Right forelimb (tissue), 1 donor: ENCODE results near the gene VIT.

Source experiments
- DNase-seq: peaks from one replicate; pipeline ENCODE4 v3.0.0-alpha.2; 2018

Gene VIT

DNA sequence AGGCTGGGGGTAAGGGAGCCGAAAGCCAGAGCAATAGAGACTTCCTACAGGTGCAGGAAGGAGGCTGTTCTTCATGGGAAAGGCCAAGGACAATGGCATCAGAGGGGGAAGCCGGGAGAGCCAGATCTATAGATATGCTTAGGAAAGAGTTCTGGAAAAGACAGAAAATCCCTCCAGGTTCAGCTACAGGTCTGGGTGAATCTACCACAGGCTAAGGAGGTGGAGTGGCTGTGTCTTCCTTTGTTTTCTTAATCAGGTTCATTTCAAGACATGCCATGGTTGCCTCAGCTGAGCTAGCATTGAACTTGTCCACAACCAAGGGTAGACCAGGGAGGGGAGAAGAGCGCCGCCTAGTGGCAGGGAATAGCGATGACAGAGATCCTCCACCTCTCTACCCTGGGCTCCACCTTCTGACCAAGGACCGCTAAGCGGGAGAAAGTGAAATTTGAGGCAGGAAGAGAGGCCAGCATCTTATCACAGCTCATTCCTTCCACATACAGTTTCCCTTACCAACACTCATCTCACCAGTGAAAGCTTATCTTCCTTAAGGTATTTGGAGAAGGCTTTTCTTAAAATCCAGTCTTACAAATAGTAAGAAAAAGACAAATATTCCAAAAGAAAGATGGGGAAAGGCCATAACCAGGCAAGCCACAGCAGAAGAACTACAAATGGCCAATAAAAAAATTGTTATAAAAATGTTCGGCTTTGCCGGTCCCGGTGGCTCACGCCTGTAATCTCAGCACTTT, 74.2 kb downstream of the VIT start:
- no peak for DNase-seq

DNA sequence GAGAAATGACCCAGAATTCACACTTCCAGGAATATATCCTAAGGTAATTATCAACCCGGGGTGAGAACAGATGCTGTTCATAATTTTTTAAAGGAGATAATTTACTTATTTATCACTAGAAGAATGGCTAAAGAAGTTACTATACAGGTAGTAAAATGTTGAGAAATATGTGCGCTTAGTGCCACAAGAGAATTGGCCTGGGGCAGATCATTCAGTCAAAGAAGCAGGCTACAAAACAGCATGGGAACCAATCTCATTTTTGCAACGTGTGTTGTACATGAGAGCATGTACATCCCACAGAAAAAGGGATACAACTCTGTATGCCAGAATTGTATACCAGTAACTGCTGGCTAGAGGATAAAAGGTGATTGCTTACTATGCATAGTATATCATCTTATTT, 75.2 kb downstream of the VIT start:
- DNase-seq = no peak

DNA sequence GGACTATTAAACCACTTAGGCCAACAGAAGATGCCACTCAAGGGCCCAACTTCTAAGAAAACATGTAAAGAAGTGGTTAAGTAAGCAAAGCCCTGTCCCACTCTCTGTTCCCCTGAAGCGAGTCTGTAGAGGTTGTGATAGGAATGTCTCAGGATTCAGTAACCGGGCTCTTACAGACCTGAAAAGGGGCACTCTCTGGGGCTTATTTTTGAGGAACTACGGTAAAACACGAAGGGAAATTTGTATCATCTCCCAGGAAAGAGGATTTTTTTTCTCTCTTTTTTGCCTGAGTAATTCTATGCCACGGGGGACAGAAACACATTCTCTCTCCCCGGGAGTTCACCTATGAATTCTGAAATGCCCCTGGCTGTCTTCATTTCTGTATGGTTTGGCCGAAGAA, 77.4 kb downstream of the VIT start:
- no peak for DNase-seq

DNA sequence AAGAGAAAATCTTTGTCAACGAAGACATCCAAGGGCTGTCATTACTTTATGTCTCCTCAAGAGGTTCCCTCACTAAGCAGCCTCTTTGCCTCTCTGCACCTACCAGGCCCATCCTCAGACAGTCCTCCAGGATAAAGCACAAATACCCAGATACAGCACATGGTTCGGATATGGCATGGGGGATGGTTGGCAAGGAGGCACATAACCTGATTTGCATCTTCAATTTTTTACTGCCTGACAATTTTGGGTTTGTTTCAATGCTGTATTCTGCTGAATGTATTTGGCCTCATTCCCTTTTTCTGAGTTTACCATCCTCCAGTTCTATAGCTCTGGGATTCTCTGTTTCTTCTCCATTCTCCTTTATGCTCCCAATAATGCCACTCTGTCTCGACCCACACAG, 78.8 kb downstream of the VIT start:
- no peak for DNase-seq

DNA sequence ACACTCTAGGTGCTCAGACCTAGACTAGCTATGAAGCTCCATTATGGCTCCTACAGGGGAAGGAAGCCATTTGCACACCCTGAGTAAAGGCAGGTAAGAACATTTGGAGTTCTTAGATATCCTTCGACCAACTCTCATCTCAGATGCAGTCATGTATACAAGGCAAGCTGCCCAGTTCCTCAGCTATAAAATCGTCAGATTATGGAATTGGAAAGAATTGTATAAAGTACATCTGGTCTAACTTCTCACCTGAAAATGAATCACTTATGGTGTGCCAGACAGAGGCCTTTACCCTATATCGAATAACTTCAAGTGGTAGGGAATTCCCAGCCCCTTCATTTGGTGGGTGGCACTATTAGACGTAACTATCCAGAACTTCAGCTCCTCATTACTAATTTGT, 79.3 kb downstream of the VIT start:
- DNase-seq = no peak

DNA sequence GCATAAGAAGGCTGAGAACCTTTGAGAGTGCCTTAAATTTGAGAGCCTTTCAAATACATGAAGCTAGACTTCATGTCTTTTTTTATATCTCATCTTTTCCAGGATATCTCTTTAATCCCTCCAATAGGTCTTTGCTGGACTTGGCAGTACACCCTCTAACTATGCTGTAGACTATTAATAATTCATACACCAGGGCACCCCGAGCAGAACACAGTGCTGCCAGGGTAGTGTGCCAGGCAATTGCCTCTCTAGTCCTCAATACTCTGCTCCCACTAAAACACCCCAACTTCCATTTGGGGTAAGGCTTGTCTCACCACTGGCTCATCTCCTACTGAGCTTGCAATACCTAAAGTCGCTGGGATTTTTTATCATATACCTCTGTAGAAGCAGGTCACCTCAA, 80.8 kb downstream of the VIT start:
- DNase-seq = no peak

DNA sequence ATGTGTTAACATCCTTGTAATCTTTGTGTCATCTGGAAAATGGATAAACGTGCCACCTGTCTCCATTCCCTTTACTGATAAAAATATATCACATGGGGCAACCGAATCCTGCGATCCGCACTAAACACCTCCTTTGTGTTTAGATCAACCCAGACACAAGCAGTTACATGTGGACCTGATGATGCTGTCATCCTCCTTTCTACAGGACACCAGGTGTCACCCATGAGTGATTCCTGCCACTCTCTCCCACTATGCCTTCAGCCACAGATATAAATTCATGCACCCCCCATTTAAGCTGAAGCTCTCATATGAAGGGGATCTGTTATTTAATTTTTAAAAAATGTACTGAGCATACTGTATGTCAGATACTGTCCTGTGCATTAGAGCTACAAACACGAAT, 81.3 kb downstream of the VIT start:
- no peak for DNase-seq

DNA sequence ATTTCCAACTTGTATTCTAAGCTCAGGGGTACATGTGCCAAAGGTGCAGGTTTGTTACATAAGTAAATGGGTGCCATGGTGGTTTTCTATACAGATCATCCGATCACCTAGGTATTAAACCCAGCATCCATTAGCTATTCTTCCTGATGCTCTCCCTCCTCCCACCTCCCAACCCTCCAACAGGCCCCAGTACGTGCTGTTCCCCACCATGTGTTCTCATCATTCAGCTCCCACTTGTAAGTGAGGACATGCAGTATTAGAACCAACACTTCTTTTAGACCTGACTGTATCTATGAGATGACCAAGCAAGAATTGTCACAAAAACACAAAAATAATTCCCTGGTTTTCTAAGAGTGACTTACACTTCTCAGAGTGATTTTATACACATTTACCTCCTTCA, 83.0 kb downstream of the VIT start:
- no peak for DNase-seq

DNA sequence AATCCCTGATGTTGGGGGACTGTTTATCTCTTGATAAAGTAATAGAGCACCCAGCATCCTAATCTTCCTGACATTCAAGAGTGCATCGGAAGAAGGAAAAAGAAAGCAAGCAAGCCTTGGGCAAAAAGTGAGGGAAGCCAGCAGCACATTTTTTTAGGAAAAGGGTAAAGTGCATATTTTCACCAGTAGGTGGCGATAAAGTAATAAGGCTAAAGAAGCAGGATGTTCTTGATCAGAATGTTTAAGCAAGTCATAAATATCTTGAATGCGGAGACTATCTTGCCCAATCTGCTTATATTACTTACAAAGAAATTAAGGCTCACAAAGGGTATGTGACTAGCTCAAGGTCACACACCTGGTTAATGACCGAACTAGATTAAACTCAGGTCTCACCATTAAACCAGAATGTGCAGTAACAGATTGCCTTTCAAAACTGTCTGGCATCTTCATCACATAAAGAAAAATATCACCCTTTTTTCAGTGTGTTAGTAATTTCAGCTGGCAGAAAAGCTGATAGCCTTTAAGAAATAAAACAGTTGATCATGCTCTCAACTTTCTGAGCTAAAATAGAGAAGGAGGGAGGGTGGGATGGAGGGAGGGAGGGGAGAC, 83.8 kb downstream of the VIT start:
- DNase-seq = no peak

DNA sequence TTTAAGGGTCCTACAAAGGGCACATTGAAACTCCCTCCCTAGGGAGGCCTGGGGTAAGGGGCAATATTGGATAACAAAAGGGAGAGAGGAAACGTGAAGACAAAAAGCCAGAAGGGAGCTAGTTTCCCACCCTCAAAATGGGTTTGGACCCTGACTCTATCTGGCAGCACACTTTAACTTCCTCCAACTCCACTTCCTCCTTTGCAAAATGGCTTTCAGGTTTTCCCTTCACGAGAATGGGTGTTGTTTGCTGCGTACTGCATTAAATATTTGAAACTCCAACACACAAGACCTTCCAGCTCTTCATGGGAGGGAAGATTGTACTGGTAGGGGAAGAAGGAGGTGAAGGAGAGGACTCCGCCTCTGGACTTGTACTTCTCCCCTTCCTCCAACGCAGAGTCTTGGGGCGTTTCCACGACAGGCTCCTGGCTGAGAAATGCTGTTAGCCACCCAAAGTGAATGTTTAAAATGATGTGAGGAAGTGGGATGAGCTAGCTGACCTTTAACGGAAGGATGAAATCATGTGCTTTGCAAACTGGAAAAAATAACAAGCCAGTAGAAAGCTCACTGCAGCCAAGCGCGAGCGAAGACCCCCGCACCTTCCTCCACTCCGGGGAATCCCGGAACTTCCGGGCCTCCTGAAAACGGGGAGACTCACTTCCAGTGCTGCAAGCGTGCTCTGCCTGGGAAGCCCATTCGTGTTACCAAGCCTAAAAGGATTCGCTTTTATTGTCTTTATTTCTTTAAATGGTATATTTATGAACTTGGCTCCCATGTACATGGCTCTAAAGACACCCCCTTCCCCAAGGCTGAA, 85.6 kb downstream of the VIT start:
- DNase-seq = peak; percentile 68

DNA sequence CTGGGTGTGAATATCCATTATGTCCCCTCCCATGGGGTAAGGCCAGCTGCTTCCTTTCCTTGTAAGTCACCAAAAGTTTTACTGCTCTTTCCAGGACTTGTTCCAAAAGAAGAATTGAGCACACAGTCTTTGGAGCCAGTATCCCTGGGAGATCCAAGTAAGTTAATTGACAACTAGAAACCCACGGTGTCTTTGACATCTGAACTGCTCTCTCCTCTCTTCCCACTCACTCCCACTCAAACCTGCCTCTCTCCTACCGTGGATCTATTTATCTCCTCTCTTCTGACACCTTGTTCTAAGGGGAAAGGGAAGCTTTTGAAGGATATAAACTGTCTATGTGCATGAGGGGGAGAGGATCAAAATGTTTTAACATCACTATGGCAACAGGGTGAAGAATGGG, 86.7 kb downstream of the VIT start:
- DNase-seq = no peak

DNA sequence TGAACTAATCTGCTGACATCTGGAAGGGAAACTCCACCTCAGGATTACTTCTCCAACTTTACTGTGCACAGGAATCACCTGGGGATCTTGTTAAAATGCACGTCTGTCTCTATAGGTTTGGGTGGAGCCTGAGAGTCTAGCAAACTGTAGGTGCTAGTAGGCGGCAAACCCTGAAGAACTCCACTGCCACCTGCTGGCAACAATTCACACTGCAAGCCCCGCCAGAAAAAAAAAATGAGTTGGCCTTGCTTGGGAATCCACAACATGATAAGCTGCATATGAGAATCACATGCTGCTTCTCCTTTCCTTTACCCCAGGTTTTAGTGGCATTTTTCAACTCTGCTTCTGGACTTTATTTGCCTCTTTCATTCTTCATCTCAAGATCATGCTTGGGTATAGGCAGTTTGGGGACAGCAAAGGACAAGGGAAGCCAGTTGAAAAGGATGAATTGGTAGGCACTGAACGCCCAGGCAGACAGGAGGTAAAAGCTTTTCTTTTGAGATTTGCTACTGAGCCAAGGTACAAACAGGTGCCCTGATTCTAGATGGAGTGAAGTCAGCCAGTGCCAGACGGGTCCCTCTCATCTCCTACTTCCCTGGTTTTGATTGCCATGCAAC, 88.8 kb downstream of the VIT start:
- peak; percentile 72 for DNase-seq

DNA sequence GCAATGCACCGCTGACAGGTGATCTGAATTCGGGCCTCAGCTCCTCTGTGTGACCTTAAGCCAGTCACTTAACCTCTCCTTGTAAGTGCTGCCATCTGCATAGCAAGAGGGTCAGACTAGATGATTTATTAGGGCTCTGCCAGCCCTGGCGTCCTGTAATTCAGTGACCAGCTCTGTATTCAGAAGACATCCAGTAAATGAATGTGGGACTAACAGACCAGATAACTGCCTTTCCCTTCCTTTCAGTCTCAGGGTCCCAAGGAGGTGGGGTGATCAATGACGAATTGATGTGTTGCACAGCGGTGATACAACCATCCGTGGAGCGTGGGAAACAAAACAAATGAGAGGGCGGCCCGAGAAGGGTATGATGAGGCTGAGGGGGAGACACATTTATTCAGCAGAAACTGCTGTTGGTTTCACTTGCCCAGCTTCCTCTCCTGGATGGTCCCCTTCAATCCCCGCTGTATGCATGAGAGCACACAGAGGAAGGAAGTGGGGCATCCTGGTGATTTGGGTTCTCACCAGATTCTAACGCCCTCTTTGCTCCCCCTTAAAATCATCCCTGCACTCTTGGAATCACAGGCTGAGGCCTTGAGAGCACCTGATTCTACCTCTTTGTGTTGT, 92.8 kb downstream of the VIT start:
- no peak for DNase-seq

DNA sequence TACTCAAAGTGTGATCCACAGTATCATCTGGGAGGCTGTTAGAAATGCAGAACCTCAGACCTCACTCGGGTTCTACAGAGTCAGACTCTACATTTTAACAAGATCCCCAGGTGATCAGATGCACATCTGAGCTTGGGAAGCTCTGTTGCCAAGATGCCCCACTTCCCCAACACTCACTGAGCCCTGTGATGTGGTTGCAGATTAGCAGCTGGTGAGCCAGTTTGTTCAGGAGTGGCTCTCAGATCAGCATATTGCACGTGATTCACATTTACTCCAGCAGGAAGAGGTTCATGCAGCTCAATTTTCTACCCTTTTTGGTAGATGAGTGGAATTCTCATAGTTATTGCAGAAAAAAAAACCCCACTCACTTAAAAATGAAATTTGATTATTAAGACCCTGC, 96.4 kb downstream of the VIT start:
- DNase-seq = no peak

DNA sequence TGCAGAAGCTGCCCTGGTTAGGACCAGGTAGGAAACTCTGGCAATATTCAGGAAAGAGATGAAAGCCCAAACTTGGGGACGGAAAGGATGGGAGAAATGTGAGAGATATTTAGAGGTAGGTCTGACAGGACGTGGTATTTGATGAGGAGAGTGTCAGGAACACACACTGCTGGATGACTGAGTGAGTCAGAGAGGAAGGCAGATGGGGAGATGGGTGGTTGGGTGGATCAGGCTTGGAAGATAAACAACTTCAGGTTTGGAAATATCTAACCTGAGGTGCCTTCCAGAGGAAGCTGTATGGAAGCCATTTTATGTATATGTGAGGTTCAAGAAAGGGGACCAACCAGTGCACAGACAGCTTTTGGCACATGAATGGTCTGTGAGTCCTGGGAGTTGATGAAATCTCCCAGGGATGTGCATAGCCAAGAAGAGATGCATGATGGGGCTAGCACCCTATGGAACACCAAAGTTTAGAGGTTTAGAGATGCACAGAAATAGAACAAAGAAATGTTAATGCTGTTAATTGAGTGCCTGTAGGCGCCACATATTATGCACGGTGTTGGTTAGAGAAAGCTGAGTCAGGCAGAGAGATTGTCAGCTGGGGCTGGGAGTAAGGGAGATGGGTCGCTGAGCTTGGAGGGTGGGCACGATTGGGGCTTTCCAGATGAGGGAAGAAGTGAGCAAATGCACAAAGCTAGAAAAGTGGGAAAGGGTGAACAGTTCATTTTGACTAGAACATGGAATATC, 101.0 kb downstream of the VIT start:
- no peak for DNase-seq

DNA sequence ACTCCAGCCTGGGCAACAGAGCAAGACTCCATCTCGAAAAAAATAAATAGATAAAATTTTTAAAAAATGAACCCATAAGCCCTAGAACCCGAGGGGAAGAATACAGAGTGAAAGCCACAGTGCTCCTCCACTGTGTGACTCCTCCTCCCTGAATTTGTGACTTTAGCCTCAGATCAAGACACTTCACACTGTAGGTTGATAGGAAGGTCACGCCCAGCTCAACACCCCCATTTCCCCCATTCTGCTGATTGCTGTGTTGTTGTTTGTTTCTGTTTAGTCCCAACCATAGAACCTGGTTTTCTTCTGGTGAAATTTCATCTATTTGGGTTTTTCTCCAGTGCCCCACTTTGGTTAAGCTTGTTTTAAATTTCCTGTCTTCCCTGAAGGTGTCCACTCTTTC, 102.2 kb downstream of the VIT start:
- no peak for DNase-seq

DNA sequence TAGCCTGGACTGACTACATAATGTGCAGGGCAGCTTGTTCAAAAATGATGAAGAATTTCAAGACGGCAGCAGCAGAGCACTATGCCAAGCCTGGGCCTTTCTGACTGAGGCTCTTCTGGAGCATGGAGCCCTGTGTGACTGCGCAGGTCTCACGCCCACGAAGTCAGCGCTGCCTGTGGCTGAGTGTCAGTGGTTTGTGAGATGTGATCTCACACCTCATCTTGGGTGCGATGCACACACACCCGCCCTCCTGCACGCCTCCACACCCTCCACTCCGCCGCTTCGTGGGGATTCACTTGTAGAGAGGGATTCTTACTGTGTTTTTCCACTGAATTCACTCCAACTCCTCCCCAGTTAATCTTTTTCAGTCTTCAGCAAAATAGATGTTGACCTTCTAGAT, 103.9 kb downstream of the VIT start:
- no peak for DNase-seq

DNA sequence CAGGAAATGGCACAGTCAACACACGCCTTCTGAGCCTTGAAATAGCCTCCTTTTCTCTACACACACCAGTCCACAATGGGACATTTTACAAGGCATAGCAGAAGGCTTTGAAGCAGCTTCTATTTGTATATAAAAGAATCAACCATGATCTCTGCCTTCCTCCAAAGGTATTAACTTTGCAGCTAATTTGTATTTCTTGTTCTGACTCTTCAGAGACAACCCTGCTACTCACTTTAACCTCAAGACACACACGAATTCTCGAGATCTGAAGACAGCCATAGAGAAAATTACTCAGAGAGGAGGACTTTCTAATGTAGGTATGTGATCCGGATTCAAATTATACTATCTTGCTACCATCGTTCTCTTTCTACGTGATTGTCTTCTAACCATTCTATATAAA, 104.6 kb downstream of the VIT start:
- DNase-seq = no peak

DNA sequence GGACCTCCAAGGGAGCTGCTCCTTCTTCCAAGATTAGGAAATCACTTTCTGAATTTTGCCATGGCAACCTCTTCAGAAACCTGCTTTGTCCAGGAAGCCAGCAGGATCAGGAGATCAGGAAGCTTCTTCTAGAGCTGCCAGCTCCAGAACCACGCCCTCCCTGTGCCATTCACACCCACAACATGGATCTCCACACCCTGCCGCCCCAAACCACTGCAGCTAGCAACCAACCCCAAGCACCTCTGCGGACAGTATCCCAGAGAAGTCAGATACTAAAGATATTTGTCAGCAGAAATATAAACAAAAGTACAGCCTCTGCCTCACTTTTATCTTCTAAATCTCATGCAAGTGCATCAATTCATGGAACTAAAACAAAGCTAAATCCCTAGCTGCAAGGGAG, 106.4 kb downstream of the VIT start:
- DNase-seq = no peak

DNA sequence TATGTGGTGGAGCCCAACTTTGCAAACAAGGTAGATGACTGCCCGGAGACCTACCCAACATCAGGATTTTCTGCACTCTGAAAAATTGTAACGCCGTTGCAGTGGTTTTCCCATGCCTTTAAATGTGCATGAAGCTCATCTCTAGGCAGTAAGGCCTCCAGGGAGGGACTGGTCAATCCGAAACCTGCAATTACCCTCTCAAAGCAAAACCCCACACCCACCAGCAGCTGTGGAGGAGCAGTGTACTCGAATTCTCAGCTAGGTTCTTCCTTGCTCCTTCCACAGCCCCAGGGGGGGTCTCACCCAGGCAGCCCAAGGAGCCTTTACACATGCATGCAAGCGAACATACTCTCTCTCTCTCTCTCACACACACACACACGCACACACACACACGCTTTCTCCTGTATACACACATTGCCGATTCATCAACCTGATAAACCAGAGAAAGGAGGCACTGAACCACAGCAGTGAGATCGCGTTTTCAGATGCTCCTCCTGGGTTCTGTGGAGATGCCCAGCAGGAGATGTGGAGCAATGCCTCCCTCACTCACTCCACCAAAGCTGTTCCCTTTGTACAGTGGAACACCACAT, 109.2 kb downstream of the VIT start:
- no peak for DNase-seq

DNA sequence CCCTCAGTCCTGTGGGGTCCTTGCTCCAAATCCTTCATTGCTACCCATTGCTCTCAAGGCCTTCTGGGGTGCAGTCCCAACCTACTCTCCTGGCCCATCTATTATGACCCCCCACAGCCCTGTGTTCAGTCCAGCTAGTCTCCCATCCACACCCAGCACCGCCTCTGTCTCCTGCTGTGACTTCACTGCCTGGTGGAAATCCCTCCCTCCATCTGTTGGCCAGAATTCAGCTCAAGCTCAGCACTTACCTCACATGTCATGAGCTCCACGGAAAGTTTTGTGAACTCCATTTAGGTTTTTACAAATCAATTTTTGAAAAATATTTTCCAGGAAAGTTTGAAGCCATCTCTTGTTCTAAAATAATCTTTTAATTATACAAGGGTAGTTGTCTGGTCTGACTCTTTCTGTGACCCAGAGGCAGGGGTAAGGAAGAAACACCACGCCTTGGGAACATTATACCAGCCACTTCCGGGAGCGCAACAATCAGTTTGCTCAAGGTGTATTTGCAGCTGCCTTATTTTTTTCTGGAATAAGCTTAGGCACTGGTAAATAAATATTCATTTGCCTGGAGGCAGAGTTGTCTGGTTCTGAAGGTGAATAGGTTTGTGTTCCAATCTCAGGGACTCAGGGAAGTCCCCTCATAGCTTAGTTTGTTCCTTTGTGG, 110.8 kb downstream of the VIT start:
- no peak for DNase-seq
